Testis (tissue), 3 donors: ENCODE results near the gene GPC6. TPM values are rescaled to one million over a fixed set of nuclear protein-coding genes. Genes with fewer than 3 reads are reported as not detected.

Source experiments
- DNase-seq: peaks from one replicate; pipeline ENCODE4 v3.0.0-alpha.2; 2019
- H3K27ac ChIP-seq, 2 donors: fragments of 200-600 bp; sonication (generic); one replicate each; pipeline ENCODE4 v1.5.1; 2019
- H3K27me3 ChIP-seq: fragments of 200-600 bp; sonication (generic); one replicate; pipeline ENCODE4 v1.5.1; 2019
- H3K36me3 ChIP-seq: fragments of 200-600 bp; sonication (generic); one replicate; pipeline ENCODE4 v1.5.1; 2017; ENCODE audit warnings: low read depth; ENCODE audit errors: missing control alignments
- H3K4me1 ChIP-seq: fragments of 200-600 bp; sonication (generic); one replicate; pipeline ENCODE4 v1.5.1; 2019
- H3K4me3 ChIP-seq, 2 donors: fragments of 200-600 bp; sonication (generic); one replicate each; pipeline ENCODE4 v1.5.1; 2017 to 2019
- H3K9me3 ChIP-seq: fragments of 200-600 bp; sonication (generic); one replicate; pipeline ENCODE4 v1.5.1; 2017
- POLR2A ChIP-seq: fragments of 450-650 bp; IDR thresholded peaks from one replicate; pipeline ENCODE4 v1.6.1; 2017; ENCODE audit warnings: antibody characterized with exemption, mild to moderate bottlenecking, moderate library complexity
- WGBS, 2 donors: methylation state at CpG; one replicate each; pipeline ENCODE4 v1.1.5; 2018; 5-methylcytosine and 5-hydroxymethylcytosine counted together
- intact Hi-C: fragments of 100-400 bp; cut with DNase I; formaldehyde crosslinking; loops from one replicate; pipeline ENCODE4 v1.15.1; 2023; ENCODE audit warnings: low total_unique reads
- polyA plus RNA-seq: library from polyadenylated mRNA; stranded (reverse); fragments of 350-450 nt; fragmentation: Illumina TruSeq; extraction: RNeasy Lipid Tissue Mini Kit (QIAGEN cat#74804); gene quantifications from one replicate; pipeline ENCODE4 v1.2.3, GENCODE V29; 2014; ENCODE audit warnings: low read depth, low replicate concordance; ENCODE audit not compliant: insufficient read depth
- total RNA-seq, 2 donors: library from RNA; depleted of rRNA; stranded (reverse); fragments of >200 nt; gene quantifications; one replicate each; pipeline ENCODE4 v1.2.3, GENCODE V29; 2016
- TF ChIP-seq, protein P1 (sequence below), 3 experiments: fragments of 450-650 bp in 2 of 3; fragments of 200-600 bp in 1 of 3; sonication (generic) in 1 of 3; IDR thresholded peaks; one replicate each; pipeline ENCODE4 v1.5.1; 2016 to 2019; ENCODE audit warnings: antibody characterized with exemption in 3 of 3, mild to moderate bottlenecking in 2 of 3, moderate library complexity in 1 of 3

GPC6 gene
- total and polyA plus RNA-seq, 3 donors from 2014 or later = 2.2 to 6.9 (median 4.3) TPM

DNA sequence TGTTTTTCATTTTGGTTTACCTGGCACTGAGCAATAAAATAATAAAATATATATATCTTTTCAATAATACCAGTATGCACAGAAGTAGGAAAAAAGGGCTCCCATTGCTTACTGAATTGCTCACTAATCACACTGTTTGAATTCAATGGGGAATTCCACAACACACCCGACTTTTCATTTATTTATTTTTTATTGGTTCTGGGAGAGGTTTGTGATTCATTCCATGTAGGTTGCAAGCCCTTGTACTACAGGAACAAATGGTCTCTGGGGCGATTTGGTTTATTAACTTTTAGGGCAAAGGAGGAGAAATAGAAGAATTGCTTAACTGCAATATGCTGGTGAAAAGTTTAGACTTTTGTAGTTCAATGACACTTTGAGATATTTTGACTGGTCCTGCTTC is 1045.4 kb downstream of the GPC6 start:
- no peaks in the 10 kb centered on the region for H3K27me3 ChIP-seq
- intact Hi-C loops = no loop called here
- 74 to 86% methylated on average over 2 of the region's 2 CpGs for WGBS, 2 donors
- no peak overlapping the region for H3K27ac ChIP-seq
- no peak for DNase-seq
- no peak overlapping the region for H3K4me3 ChIP-seq
- no peaks in the 10 kb centered on the region for H3K9me3 ChIP-seq
- TF ChIP-seq, protein P1, sequence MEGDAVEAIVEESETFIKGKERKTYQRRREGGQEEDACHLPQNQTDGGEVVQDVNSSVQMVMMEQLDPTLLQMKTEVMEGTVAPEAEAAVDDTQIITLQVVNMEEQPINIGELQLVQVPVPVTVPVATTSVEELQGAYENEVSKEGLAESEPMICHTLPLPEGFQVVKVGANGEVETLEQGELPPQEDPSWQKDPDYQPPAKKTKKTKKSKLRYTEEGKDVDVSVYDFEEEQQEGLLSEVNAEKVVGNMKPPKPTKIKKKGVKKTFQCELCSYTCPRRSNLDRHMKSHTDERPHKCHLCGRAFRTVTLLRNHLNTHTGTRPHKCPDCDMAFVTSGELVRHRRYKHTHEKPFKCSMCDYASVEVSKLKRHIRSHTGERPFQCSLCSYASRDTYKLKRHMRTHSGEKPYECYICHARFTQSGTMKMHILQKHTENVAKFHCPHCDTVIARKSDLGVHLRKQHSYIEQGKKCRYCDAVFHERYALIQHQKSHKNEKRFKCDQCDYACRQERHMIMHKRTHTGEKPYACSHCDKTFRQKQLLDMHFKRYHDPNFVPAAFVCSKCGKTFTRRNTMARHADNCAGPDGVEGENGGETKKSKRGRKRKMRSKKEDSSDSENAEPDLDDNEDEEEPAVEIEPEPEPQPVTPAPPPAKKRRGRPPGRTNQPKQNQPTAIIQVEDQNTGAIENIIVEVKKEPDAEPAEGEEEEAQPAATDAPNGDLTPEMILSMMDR (IDR thresholded peaks at IDR 0.05) = no peak
- TF ChIP-seq POLR2A = no peak
- H3K4me1 ChIP-seq = no peaks in the 10 kb centered on the region
- no peaks in the 10 kb centered on the region for H3K36me3 ChIP-seq

DNA sequence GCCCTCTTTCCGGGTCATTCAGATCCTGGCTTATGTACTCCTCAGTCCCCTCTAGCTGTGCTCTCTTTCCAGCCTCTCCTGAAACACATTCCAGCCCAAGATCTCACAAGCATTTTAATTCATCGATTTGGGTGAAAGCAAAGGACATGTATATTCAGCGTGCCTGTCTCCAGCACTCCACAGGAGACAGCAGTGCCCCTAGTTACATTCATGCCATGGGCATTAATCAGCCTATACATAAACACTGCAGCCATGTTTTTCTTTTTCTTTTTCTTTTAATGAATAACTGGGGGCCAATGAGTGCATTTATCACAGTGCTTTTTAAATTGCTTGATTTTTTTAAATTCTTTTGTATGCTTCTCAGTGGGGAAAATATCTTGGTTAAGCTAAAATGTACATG is 1053.7 kb downstream of the GPC6 start:
- Histone ChIP-seq H3K4me1 (no peaks in the 10 kb centered on the region), H3K36me3 (no peaks in the 10 kb centered on the region), H3K4me3 (no peak overlapping the region), H3K27ac (no peak overlapping the region), H3K27me3 (no peaks in the 10 kb centered on the region), H3K9me3 (no peaks in the 10 kb centered on the region)
- intact Hi-C loops = no loop called here
- TF ChIP-seq POLR2A = no peak
- TF ChIP-seq, protein P1 (IDR thresholded peaks at IDR 0.05) = no peak
- 54 to 86% methylated on average over 3 of the region's 3 CpGs for WGBS, 2 donors
- DNase-seq = no peak

DNA sequence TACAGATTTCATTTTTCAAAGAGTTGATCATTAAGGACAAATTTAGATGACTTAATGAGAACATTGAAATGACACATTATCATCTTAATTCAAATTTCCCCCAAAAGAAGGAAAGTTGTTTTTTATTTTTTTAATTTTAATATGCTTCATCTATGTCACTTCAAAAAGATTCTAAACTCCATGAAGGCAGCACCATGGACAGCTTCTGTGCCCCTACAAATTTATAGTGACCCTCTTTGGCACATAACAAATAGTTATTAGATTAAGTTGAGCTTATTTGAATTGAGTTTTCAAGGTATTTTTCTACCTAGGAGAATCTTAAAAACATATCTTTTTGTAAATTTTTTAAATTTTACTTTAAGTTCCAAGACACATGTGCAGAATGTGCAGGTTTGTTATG is 1054.2 kb downstream of the GPC6 start:
- no peak for TF ChIP-seq POLR2A
- TF ChIP-seq, protein P1 (IDR thresholded peaks at IDR 0.05) = no peak
- no peak overlapping the region for H3K4me3 ChIP-seq
- DNase-seq = no peak
- no peaks in the 10 kb centered on the region for H3K9me3 ChIP-seq
- intact Hi-C loops = no loop called here
- no peaks in the 10 kb centered on the region for H3K36me3 ChIP-seq
- no peaks in the 10 kb centered on the region for H3K27me3 ChIP-seq
- H3K27ac ChIP-seq = no peak overlapping the region
- no peaks in the 10 kb centered on the region for H3K4me1 ChIP-seq

DNA sequence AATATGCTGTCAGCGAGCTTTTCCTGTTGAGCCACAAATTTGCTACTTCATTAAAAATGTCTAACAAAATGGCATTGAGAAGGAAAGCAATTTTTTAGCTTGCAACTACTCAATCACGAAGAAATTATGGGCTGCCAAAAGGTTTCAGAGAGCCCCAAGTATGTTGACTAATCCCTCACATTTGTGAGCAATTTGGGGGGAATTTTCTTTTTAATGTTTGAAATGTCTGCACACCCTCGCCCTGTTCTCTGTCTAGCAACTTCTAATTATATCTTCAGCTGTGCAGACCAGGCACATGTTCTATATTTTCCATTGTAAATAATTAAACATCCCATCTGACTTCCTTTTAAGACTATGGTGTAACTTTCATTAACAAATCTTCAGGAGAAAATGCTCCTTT is 1060.0 kb downstream of the GPC6 start:
- intact Hi-C loops = no loop called here
- H3K36me3 ChIP-seq = no peaks in the 10 kb centered on the region
- H3K27ac ChIP-seq = no peak overlapping the region
- TF ChIP-seq, protein P1 (IDR thresholded peaks at IDR 0.05) = no peak
- TF ChIP-seq POLR2A = no peak
- H3K4me1 ChIP-seq = no peaks in the 10 kb centered on the region
- WGBS, 2 donors = 84 to 86% methylated on average over 3 of the region's 3 CpGs
- no peaks in the 10 kb centered on the region for H3K27me3 ChIP-seq
- H3K4me3 ChIP-seq = no peak overlapping the region
- no peak for DNase-seq
- no peaks in the 10 kb centered on the region for H3K9me3 ChIP-seq

DNA sequence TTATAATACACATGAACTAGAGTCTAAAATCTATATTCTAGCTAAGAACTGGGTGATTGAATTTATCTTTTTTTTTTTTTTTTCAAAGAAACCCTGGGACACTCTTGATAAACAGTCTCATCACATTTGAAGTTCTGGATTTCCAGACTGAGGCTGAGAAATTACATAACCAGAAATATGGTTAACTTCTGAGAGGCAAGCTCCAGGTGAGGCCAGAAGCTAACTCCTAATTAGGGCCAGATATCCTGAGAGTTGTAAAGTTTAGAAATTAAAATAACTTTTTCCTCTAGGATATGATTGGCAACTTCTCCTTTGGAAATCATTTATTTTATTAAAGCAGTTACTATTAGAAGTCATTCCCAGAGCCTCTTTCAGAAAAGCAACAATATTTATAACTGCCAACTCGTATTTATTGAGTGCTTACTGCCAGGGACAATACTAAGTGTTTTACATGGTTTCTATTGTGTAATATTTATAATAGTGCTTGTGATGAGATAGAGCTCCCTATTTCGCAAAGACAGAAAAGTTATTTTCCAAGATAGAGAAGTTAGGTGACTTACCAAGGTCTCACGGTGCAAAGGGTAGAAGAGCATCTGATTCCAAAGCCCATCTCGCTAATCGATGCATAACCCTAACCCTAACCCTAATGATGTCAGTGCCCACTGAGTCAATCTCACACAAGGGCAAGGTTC is 1065.2 kb downstream of the GPC6 start:
- Histone ChIP-seq H3K27ac (no peak overlapping the region), H3K9me3 (no peaks in the 10 kb centered on the region), H3K4me3 (no peak overlapping the region), H3K4me1 (no peaks in the 10 kb centered on the region), H3K36me3 (no peaks in the 10 kb centered on the region), H3K27me3 (no peaks in the 10 kb centered on the region)
- intact Hi-C loops = no loop called here
- 88 to 93% methylated on average over 5 of the region's 5 CpGs for WGBS, 2 donors
- DNase-seq = no peak
- TF ChIP-seq POLR2A = no peak
- TF ChIP-seq, protein P1 (IDR thresholded peaks at IDR 0.05) = no peak
